ENCODE data around the gene GIGYF2. TPM values are rescaled to one million over a fixed set of nuclear protein-coding genes. Genes with fewer than 3 reads are reported as not detected.
A peak's percentile ranks its signal among the peaks of the same experiment; 100 is the strongest.
"Not testable (repeated sequence)": the region's sequence is repeated elsewhere in the genome, so short reads cannot be mapped to it uniquely, and the experiment has no call there.

GIGYF2 gene
- total RNA-seq, 1 experiment from 2014 or later: 40.2 TPM

- DNase-seq (ENCODE audit: low spot score): no peak
These were observed 195.7 kb downstream of the GIGYF2 start for GRCh38 chr2:232892843-232893242.

- DNase-seq (ENCODE audit: low spot score): no peak
These were observed 196.7 kb downstream of the GIGYF2 start for GRCh38 chr2:232893834-232894233.

- DNase-seq (ENCODE audit: low spot score): no peak
These were observed 197.1 kb downstream of the GIGYF2 start for GRCh38 chr2:232894251-232894650.

- no peak for DNase-seq (ENCODE audit: low spot score)
These were observed 197.6 kb downstream of the GIGYF2 start for GRCh38 chr2:232894746-232895145.

- DNase-seq (ENCODE audit: low spot score): no peak
These were observed 199.0 kb downstream of the GIGYF2 start for GRCh38 chr2:232896111-232896510.

GRCh38 chr2:232896720-232897597 is 199.8 kb downstream of the GIGYF2 start:
- no peak for DNase-seq (ENCODE audit: low spot score)

GRCh38 chr2:232897598-232898408 is 200.7 kb downstream of the GIGYF2 start:
- DNase-seq (ENCODE audit: low spot score): no peak

GRCh38 chr2:232898592-232899543 is 201.7 kb downstream of the GIGYF2 start:
- DNase-seq (ENCODE audit: low spot score): no peak

- DNase-seq (ENCODE audit: low spot score): no peak
These were observed 203.9 kb downstream of the GIGYF2 start for GRCh38 chr2:232900811-232901735.

GRCh38 chr2:232901736-232902578 is 204.8 kb downstream of the GIGYF2 start:
- DNase-seq (ENCODE audit: low spot score): peak; percentile 49

GRCh38 chr2:232903989-232904388 is 206.9 kb downstream of the GIGYF2 start:
- DNase-seq (ENCODE audit: low spot score): no peak

- not testable (repeated sequence) for DNase-seq (ENCODE audit: low spot score)
These were observed 210.0 kb downstream of the GIGYF2 start for GRCh38 chr2:232906867-232907717.

GRCh38 chr2:232907718-232908085 is 210.6 kb downstream of the GIGYF2 start:
- not testable (repeated sequence) for DNase-seq (ENCODE audit: low spot score)

- no peak for DNase-seq (ENCODE audit: low spot score)
These were observed 211.6 kb downstream of the GIGYF2 start for GRCh38 chr2:232908695-232909094.

All from HT-29 (cell line).